GM12873 (cell line): ENCODE results near the gene OR4M2.
"Not testable (repeated sequence)": the region's sequence is repeated elsewhere in the genome, so short reads cannot be mapped to it uniquely, and the experiment has no call there.

Experiments
- CTCF ChIP-seq: IDR thresholded peaks from 2 replicates; pipeline ENCODE4 v1.5.1; 2012; ENCODE audit warnings: low read depth, mild to moderate bottlenecking, moderate library complexity, low read length, control low read depth; ENCODE audit not compliant: insufficient read depth; ENCODE audit errors: missing control alignments

OR4M2 gene

GRCh38 chr15:22080227-22080626 is at the start of gene OR4M2:
Gene OR4M2 (plus strand): TSS chr15:22080527. CDS start chr15:22080625, 98 bp downstream.
- TF ChIP-seq CTCF = not testable (repeated sequence)
